Stimulated activated CD8-positive, alpha-beta memory T cell treated with anti-CD3 and anti-CD28 coated beads, Interleukin-12 subunit alpha, Interleukin-12 subunit beta, amount 100 ng/mL, for 24 hours (primary cell): Measurements from ENCODE around the gene BCL2L12.

Experiments
- DNase-seq: peaks from one replicate; pipeline ENCODE4 v3.0.0-alpha.2; 2020; ENCODE audit errors: extremely low read depth

Gene BCL2L12

GRCh38 chr19:49662011-49662410 lies 3.7 kb upstream of the BCL2L12 start:
- no peak for DNase-seq

DNA sequence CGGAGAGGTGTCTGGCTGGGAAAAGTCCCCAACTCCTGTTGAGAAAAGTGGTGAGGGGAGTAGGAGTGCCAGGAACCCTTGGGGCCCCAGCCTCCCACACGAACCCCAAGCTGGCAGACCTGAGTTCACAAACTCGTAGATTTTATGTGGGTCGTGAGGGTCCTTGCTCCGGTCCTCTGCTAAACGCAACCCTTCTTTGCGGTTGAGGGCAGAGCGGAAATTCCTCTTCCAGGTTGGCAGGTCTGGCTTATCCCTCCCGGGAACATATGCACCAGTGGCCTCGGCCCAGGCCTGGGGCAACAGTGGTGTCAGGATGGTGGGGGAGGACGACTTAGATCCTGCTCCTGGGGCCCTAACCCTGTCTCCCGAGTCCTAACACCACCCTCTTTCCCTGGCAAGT lies 2.5 kb upstream of the BCL2L12 start:
- no peak for DNase-seq

DNA sequence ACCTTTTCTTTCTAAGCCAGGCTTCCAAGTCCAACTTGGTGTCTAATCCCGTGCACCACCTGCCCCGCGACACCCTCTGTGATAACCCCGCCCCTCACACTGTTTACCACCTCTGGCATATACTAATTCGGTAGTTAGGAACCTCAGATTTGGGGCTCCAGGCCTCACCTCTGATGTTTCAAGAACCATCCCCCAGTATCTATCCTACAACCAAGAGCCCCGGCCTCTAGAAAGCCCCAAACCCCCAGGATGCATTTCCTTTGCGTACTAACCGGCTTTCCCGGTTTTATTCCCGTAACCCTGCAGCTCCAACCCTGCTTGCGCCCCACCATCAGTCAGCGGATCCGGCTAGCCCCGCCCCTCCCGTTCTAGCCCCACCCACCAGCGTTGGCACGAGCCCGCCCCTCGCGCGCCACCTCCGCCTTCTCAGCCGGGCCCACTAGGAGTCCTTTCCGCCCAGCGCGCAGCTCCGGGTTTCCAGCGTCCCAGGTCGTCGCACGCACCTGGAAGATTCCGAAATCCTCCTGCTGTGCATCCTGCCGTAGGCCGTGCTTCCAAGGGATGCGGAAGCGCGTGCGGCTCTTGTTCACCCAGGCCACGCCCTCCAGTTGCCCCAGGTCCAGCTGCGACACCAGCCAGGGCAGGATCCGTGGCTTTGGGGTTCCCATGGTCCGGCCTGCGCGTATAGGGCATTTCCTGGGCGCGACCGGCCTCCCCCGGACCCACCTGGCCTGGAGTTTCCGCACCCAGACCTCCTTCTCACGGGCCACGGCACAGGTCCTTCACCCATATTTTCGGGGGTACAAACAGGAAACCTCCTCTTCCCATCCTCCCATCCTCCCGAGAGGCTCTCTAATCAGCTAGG lies 1.3 kb upstream of the BCL2L12 start:
- peak; percentile 85 for DNase-seq

GRCh38 chr19:49665036-49665350 lies 740 bp upstream of the BCL2L12 start:
- DNase-seq, result no peak

- DNase-seq, result no peak
These were observed 349 bp downstream of the BCL2L12 start for GRCh38 chr19:49666120-49666444.

GRCh38 chr19:49667473-49667872 lies 1.7 kb downstream of the BCL2L12 start:
- DNase-seq, result no peak

DNA sequence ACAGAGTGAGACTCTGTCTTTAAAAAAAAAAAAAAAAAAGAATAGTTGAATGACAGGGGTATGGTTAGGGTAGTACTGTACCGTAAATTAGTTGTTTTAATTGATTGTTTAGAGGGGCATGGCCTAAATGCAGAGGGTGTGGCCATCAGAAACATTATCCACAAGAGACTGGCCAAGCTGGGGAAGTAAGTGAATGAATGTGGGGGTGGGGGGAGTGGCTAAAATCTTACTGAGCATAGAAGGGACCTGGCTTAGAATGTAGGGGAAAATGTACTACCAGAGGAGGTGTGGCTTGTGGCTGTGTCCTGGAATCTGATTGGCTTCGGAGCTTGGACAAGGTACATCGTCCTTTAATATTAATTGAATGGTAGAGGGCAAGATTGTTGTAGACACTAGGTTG lies 3.8 kb downstream of the BCL2L12 start:
- no peak for DNase-seq

- no peak for DNase-seq
These were observed 6.6 kb downstream of the BCL2L12 start for GRCh38 chr19:49672131-49672919.

- DNase-seq, result no peak
These were observed 10.5 kb downstream of the BCL2L12 start for GRCh38 chr19:49676136-49676783.

GRCh38 chr19:49676784-49677230 lies 11.1 kb downstream of the BCL2L12 start:
- DNase-seq, result peak; percentile 97

GRCh38 chr19:49677231-49677900 lies 11.6 kb downstream of the BCL2L12 start, which contains the start of gene PRMT1:
TSS of gene PRMT1 (plus strand) at chr19:49677271. CDS start at chr19:49677281, 10 bp downstream.
- no peak for DNase-seq

DNA sequence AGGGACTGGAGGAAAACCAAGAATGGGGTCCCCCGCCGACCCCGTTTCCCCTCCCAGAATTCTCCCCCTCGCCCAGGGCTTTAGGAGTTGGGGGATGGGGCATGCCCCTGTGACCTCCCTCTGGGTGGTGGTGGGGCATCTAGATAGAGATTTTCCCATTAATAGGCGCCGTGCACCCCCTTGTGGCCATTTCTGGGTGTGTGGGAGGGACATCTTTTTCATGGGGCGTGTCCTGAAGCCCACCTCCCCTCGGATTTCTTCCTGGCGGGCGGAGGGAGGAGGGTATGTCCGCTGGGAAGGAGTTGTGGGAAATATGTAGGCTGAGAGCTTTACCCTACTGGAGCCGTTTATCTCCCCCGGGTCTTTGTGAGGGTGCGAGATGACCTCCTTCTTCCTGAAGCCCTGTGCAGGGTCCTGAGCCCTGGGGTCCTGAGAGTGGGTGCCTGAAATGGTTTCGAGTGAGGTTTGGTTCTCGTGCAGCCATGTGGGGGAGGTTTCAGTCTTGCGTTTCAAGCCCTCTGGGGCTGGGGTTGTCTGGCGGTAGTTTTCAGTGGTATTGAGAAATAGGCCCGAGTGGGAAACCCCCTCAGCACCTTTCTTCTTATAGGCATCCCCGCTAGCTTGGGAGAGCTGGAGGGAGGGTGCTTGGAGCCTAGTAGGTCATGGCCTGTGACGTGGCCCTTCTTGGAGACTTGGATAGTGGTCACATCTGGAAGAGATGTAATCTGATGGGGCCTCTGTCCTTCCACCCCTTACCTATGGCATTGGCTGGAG lies 12.4 kb downstream of the BCL2L12 start:
- DNase-seq, result no peak

GRCh38 chr19:49678985-49679770 lies 13.4 kb downstream of the BCL2L12 start:
- DNase-seq, result no peak

- DNase-seq, result no peak
These were observed 14.2 kb downstream of the BCL2L12 start for GRCh38 chr19:49679771-49680413.

DNA sequence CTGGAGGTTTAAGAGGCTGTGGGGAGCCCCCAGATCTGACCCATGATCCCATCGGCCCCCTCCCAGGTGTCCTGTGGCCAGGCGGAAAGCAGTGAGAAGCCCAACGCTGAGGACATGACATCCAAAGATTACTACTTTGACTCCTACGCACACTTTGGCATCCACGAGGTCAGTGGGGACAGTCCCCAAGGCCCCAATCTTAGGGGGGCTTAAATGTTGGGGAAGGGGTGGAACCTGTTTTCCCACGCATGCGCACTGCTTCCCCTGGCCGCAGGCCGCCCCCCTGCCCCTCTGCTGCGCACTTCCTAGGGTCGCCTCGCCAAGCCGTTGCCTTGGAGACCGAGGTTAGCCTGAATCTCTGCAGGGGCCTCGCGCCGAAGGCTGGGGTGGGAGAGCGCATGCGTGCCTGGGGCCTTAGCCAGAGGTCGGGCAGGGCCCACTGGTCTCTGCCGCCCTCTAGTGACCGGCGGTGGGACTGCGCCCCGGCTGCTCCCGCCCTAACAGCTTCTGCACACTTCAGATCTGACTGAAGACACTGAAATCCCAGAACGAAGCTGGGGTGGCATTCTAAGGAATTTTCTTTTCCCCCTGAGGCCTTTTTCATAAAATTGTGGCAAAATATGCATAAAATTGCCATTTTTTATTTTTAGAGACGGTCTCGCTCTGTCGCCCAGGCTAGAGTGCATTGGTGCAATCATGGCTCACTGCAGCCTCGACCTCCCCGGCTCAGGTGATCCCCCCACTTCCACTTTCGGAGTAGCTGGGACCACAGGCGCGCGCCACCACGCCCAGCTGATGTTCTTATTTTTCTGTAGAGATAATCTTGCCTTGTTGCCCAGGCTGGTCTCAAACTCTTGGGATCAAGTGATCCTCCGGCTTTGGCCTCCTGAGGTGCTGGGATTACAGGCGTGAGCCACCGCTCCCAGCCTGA lies 15.0 kb downstream of the BCL2L12 start:
- peak; percentile 87 for DNase-seq

GRCh38 chr19:49681830-49682229 lies 16.1 kb downstream of the BCL2L12 start:
- DNase-seq, result no peak

DNA sequence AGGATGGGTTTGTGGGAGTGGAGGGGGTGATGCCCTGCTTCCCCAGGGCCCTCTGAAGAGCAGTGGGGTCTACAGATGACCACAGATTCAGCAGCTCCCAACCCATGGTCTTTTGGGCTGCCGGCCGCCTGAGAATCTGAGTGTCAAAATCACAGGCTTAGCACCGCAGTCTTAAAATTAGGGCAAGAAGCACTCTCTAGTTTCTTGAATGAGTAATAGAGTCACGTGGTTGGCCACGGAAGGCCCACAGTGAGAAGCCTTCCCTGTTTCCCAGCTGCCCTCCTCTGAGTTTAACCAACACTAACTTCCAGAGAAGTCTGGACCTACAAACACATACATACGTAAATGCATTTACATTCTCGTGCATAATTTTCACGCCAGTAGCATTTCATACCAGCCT lies 16.5 kb downstream of the BCL2L12 start:
- DNase-seq, result no peak

- DNase-seq, result no peak
These were observed 18.1 kb downstream of the BCL2L12 start for GRCh38 chr19:49683814-49684250.
